WTC11 (cell line): ENCODE measurements around the gene PNPO. TPM values are rescaled to one million over a fixed set of nuclear protein-coding genes. Genes with fewer than 3 reads are reported as not detected.

Experiments used
- ATAC-seq: fragments of 200-7000 bp; cut with Tn5 transposase; 2 replicates; pipeline ENCODE4 v1.10.0; 2021; ENCODE audit warnings: mild to moderate bottlenecking, moderate library complexity
- Bru-seq: library from RNA; stranded (reverse); fragments of 400-500 nt; gene quantifications from one replicate; lab custom pipeline; 2021; lab: Mats Ljungman, UMichigan
- CTCF ChIA-PET: fragments of 300-600 bp; sonication (Branson Sonifier 250); formaldehyde crosslinking; loops from one replicate; lab custom pipeline; 2021; ENCODE audit warnings: antibody characterized with exemption; lab: Charles Lee
- POLR2A ChIA-PET: fragments of 350-600 bp; sonication (Branson Sonifier 250); formaldehyde crosslinking; loops from one replicate; lab custom pipeline; 2021; ENCODE audit warnings: antibody characterized with exemption; lab: Charles Lee
- DNase-seq: peaks from one replicate; pipeline ENCODE4 v3.0.0; 2021; ENCODE audit warnings: low spot score
- H3K27ac Mint-ChIP-seq: 2 replicates; pipeline ENCODE4 v1.8.0; 2021; ENCODE audit warnings: mixed read lengths
- H3K27me3 Mint-ChIP-seq: 2 replicates; pipeline ENCODE4 v1.8.0; 2021; ENCODE audit warnings: low read depth, mild to moderate bottlenecking, moderate library complexity, mixed read lengths
- H3K36me3 Mint-ChIP-seq: 2 replicates; pipeline ENCODE4 v1.8.0; 2021; ENCODE audit warnings: mixed read lengths
- H3K4me1 Mint-ChIP-seq: 2 replicates; pipeline ENCODE4 v1.8.0; 2022; ENCODE audit warnings: mixed read lengths
- H3K4me3 Mint-ChIP-seq: 2 replicates; pipeline ENCODE4 v1.8.0; 2021; ENCODE audit warnings: mild to moderate bottlenecking, moderate library complexity, mixed read lengths
- H3K9me3 Mint-ChIP-seq: 2 replicates; pipeline ENCODE4 v1.8.0; 2021; ENCODE audit warnings: mixed read lengths
- CBFB ChIP-seq: sonication (generic); formaldehyde crosslinking; IDR thresholded peaks from 2 replicates; pipeline ENCODE4 v1.8.1; 2022; ENCODE audit warnings: mild to moderate bottlenecking, low read depth, missing genetic modification reagents
- CREM ChIP-seq: sonication (generic); formaldehyde crosslinking; IDR thresholded peaks from 2 replicates; pipeline ENCODE4 v1.8.1; 2022; ENCODE audit warnings: mild to moderate bottlenecking, missing genetic modification reagents, moderate library complexity
- ESRRA ChIP-seq: sonication (generic); formaldehyde crosslinking; IDR thresholded peaks from 2 replicates; pipeline ENCODE4 v1.8.1; 2022; ENCODE audit warnings: mild to moderate bottlenecking, missing genetic modification reagents, borderline replicate concordance
- ETV6 ChIP-seq: sonication (generic); formaldehyde crosslinking; IDR thresholded peaks from 2 replicates; pipeline ENCODE4 v1.8.1; 2022; ENCODE audit warnings: mild to moderate bottlenecking, missing genetic modification reagents
- FOXK1 ChIP-seq: sonication (generic); formaldehyde crosslinking; IDR thresholded peaks from 2 replicates; pipeline ENCODE4 v1.8.0; 2022; ENCODE audit warnings: mild to moderate bottlenecking, moderate library complexity, missing genetic modification reagents
- FOXP1 ChIP-seq: sonication (generic); formaldehyde crosslinking; IDR thresholded peaks from 2 replicates; pipeline ENCODE4 v1.8.0; 2022; ENCODE audit warnings: missing genetic modification reagents, mild to moderate bottlenecking, moderate library complexity, borderline replicate concordance
- GABPB1 ChIP-seq: sonication (generic); formaldehyde crosslinking; IDR thresholded peaks from 2 replicates; pipeline ENCODE4 v1.8.1; 2023; ENCODE audit warnings: mild to moderate bottlenecking, missing genetic modification reagents
- NFATC4 ChIP-seq: fragments of 250-450 bp; sonication (Bioruptor Pico); IDR thresholded peaks from 2 replicates; pipeline ENCODE4 v1.9.0; 2021; ENCODE audit warnings: mild to moderate bottlenecking
- NFYB ChIP-seq: sonication (generic); formaldehyde crosslinking; conservative IDR thresholded peaks from 2 replicates; pipeline ENCODE4 v1.8.0; 2022; ENCODE audit warnings: low read depth, missing genetic modification reagents
- RORB ChIP-seq: fragments of 250-450 bp; sonication (Bioruptor Pico); IDR thresholded peaks from 2 replicates; pipeline ENCODE4 v1.9.0; 2021; ENCODE audit warnings: mild to moderate bottlenecking
- SP1 ChIP-seq: sonication (generic); formaldehyde crosslinking; conservative IDR thresholded peaks from 2 replicates; pipeline ENCODE4 v1.8.1; 2022; ENCODE audit warnings: missing genetic modification reagents
- TP53 ChIP-seq: sonication (generic); formaldehyde crosslinking; IDR thresholded peaks from 2 replicates; pipeline ENCODE4 v1.8.1; 2023; ENCODE audit warnings: mild to moderate bottlenecking, missing genetic modification reagents
- ZNF232 ChIP-seq: sonication (generic); formaldehyde crosslinking; IDR thresholded peaks from 2 replicates; pipeline ENCODE4 v1.8.0; 2022; ENCODE audit warnings: mild to moderate bottlenecking, missing genetic modification reagents
- ZNF317 ChIP-seq: sonication (generic); formaldehyde crosslinking; IDR thresholded peaks from 2 replicates; pipeline ENCODE4 v1.8.1; 2023; ENCODE audit warnings: low read depth, mild to moderate bottlenecking, moderate library complexity, missing genetic modification reagents, borderline replicate concordance
- long read RNA-seq, 3 experiments: library from RNA in 1 of 3; library from capped mRNA in 1 of 3; library from polyadenylated mRNA in 1 of 3; unstranded in 2 of 3; stranded (forward) in 1 of 3; transcript quantifications; one replicate each; pipeline ENCODE4 v2.0.0, GENCODE V29; 2021
- total RNA-seq: library from RNA; stranded (reverse); gene quantifications from 3 replicates; pipeline ENCODE4 v1.2.3, GENCODE V29; 2021
- TF ChIP-seq, protein P1 (sequence below): sonication (generic); formaldehyde crosslinking; IDR thresholded peaks from 2 replicates; pipeline ENCODE4 v1.8.1; 2022; ENCODE audit warnings: low read depth, mild to moderate bottlenecking, moderate library complexity, missing genetic modification reagents, borderline replicate concordance
- TF ChIP-seq, protein P2 (sequence below): sonication (generic); formaldehyde crosslinking; IDR thresholded peaks from 2 replicates; pipeline ENCODE4 v1.8.1; 2022; ENCODE audit warnings: mild to moderate bottlenecking, moderate library complexity, missing genetic modification reagents
- TF ChIP-seq, protein P3 (sequence below): sonication (generic); formaldehyde crosslinking; IDR thresholded peaks from 2 replicates; pipeline ENCODE4 v1.8.0; 2022; ENCODE audit warnings: mild to moderate bottlenecking, missing genetic modification reagents
- TF ChIP-seq, protein P4 (sequence below): fragments of 250-450 bp; sonication (Bioruptor Pico); IDR thresholded peaks from 2 replicates; pipeline ENCODE4 v1.8.0; 2021; ENCODE audit warnings: mild to moderate bottlenecking
- TF ChIP-seq, protein P5 (sequence below): sonication (generic); formaldehyde crosslinking; IDR thresholded peaks from 2 replicates; pipeline ENCODE4 v1.8.0; 2022; ENCODE audit warnings: mild to moderate bottlenecking, missing genetic modification reagents
- TF ChIP-seq, protein P6 (sequence below): sonication (generic); formaldehyde crosslinking; IDR thresholded peaks from 2 replicates; pipeline ENCODE4 v1.8.0; 2022; ENCODE audit warnings: mild to moderate bottlenecking, missing genetic modification reagents
- TF ChIP-seq, protein P7 (sequence below): sonication (generic); formaldehyde crosslinking; IDR thresholded peaks from 2 replicates; pipeline ENCODE4 v1.8.1; 2023; ENCODE audit warnings: mild to moderate bottlenecking, missing genetic modification reagents, moderate library complexity

Gene PNPO
- total RNA-seq, result 12.2 to 17.8 TPM (median 17.2 TPM) in 3 replicates
- Bru-seq, nascent RNA, result percentile 71 among the genes with signal in this experiment
- long read RNA-seq, experiment 1, transcript PNPO-217 (7 exons, 3,465 nt), result major isoform, 57 of 73 reads
- long read RNA-seq, experiment 1, partial matches to known transcripts, result 4 of 73 reads
- long read RNA-seq, experiment 1, other reads (novel, unspliced or antisense), result 2 of 73 reads
- long read RNA-seq, experiment 2, transcript PNPO-217 (7 exons, 3,465 nt), result major isoform, 5 of 8 reads
- long read RNA-seq, experiment 2, partial matches to known transcripts, result 1 of 8 reads
- long read RNA-seq, experiment 2, other reads (novel, unspliced or antisense), result 0 of 8 reads
- long read RNA-seq, experiment 3, partial matches to known transcripts, result 0 of 1 reads
- long read RNA-seq, experiment 3, other reads (novel, unspliced or antisense), result 0 of 1 reads

DNA sequence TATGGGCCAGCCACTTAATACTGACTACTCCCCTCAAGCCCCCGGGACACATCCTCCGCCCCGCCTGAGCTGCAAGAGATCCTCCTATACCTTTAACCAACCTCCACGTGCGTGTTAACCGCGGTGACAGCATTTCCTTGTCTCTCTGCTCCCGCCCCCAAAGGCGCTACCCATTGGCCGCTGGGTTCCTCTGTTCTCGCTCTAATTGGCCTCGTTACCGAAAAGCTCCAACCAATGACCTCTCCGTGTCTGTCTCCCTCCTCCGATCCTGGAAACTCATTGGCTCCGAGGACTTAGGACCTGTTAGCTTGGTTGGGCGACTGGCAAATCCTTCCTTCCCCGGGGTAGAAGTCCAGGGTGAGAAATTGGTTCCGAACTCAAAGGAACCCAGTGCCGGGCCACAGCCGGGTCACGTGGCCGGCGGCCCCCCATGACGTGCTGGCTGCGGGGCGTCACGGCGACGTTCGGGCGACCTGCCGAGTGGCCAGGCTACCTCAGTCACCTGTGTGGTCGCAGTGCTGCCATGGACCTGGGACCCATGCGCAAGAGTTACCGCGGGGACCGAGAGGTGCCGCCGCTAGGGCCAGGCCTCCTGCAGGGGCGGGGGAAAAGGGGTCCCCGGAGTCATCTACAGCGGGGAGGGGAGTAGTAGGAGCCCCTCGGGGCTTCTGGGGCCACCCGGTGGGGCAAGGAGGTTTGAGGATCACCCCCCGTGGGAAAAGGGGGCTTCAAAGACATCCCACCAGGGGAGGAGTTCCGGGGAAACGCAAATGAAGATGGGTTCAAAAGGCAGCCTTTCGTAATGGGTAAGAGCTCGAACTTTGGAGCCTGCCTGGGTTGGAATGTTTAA is at the start of gene PNPO:
Gene PNPO, plus strand, starts transcription at position 326 of the 850 bp plus-strand sequence. Its CDS starts 105 bp downstream, at position 431.
- Mint-ChIP-seq H3K9me3 (peaks cover 5% of the 10 kb centered on the region), H3K27me3 (peaks cover 30% of the 10 kb centered on the region), H3K36me3 (peaks cover 10% of the 10 kb centered on the region), H3K4me1 (peaks cover 14% of the 10 kb centered on the region), H3K27ac (no peak within 1 kb of the TSS), H3K4me3 (peak within 1 kb of the TSS; percentile 80)
- ATAC-seq (peak; percentile 99), DNase-seq (peak; percentile 90)
- TF ChIP-seq, protein P1, sequence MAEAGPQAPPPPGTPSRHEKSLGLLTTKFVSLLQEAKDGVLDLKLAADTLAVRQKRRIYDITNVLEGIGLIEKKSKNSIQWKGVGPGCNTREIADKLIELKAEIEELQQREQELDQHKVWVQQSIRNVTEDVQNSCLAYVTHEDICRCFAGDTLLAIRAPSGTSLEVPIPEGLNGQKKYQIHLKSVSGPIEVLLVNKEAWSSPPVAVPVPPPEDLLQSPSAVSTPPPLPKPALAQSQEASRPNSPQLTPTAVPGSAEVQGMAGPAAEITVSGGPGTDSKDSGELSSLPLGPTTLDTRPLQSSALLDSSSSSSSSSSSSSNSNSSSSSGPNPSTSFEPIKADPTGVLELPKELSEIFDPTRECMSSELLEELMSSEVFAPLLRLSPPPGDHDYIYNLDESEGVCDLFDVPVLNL, result no peak
- TF ChIP-seq RORB (no peak), ETV6 (CRISPR knock-in tag) (peak; percentile 64; the same call in 1 of the 2 replicates), ZNF232 (peak; percentile 76), ESRRA (CRISPR knock-in tag) (0 out of 2 replicates have a peak, but pooled peaks have one; percentile 31), FOXK1 (CRISPR knock-in tag) (no peak), GABPB1 (CRISPR knock-in tag) (peak; percentile 58), CBFB (CRISPR knock-in tag) (no peak), ZNF317 (CRISPR knock-in tag) (peak; percentile 34; the same call in 1 of the 2 replicates), TP53 (CRISPR knock-in tag) (no peak), NFATC4 (CRISPR knock-in tag) (no peak), CREM (CRISPR knock-in tag) (0 out of 2 replicates have a peak, but pooled peaks have one; percentile 60), SP1 (CRISPR knock-in tag) (peak; percentile 36; the same call in 1 of the 2 replicates), NFYB (CRISPR knock-in tag) (peak; percentile 92), FOXP1 (CRISPR knock-in tag) (no peak)
- TF ChIP-seq, protein P2, sequence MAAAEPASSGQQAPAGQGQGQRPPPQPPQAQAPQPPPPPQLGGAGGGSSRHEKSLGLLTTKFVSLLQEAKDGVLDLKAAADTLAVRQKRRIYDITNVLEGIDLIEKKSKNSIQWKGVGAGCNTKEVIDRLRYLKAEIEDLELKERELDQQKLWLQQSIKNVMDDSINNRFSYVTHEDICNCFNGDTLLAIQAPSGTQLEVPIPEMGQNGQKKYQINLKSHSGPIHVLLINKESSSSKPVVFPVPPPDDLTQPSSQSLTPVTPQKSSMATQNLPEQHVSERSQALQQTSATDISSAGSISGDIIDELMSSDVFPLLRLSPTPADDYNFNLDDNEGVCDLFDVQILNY (CRISPR knock-in tag), result peak; percentile 67; the same call in 1 of the 2 replicates
- TF ChIP-seq, protein P3, sequence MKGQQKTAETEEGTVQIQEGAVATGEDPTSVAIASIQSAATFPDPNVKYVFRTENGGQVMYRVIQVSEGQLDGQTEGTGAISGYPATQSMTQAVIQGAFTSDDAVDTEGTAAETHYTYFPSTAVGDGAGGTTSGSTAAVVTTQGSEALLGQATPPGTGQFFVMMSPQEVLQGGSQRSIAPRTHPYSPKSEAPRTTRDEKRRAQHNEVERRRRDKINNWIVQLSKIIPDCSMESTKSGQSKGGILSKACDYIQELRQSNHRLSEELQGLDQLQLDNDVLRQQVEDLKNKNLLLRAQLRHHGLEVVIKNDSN (CRISPR knock-in tag), result peak; percentile 79
- TF ChIP-seq, protein P4, sequence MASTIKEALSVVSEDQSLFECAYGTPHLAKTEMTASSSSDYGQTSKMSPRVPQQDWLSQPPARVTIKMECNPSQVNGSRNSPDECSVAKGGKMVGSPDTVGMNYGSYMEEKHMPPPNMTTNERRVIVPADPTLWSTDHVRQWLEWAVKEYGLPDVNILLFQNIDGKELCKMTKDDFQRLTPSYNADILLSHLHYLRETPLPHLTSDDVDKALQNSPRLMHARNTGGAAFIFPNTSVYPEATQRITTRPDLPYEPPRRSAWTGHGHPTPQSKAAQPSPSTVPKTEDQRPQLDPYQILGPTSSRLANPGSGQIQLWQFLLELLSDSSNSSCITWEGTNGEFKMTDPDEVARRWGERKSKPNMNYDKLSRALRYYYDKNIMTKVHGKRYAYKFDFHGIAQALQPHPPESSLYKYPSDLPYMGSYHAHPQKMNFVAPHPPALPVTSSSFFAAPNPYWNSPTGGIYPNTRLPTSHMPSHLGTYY, result no peak
- TF ChIP-seq, protein P5, sequence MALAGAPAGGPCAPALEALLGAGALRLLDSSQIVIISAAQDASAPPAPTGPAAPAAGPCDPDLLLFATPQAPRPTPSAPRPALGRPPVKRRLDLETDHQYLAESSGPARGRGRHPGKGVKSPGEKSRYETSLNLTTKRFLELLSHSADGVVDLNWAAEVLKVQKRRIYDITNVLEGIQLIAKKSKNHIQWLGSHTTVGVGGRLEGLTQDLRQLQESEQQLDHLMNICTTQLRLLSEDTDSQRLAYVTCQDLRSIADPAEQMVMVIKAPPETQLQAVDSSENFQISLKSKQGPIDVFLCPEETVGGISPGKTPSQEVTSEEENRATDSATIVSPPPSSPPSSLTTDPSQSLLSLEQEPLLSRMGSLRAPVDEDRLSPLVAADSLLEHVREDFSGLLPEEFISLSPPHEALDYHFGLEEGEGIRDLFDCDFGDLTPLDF, result 0 out of 2 replicates have a peak, but pooled peaks have one; percentile 43
- TF ChIP-seq, protein P6, sequence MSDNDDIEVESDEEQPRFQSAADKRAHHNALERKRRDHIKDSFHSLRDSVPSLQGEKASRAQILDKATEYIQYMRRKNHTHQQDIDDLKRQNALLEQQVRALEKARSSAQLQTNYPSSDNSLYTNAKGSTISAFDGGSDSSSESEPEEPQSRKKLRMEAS, result peak; percentile 95
- TF ChIP-seq, protein P7, sequence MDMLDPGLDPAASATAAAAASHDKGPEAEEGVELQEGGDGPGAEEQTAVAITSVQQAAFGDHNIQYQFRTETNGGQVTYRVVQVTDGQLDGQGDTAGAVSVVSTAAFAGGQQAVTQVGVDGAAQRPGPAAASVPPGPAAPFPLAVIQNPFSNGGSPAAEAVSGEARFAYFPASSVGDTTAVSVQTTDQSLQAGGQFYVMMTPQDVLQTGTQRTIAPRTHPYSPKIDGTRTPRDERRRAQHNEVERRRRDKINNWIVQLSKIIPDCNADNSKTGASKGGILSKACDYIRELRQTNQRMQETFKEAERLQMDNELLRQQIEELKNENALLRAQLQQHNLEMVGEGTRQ (CRISPR knock-in tag), result peak; percentile 89
- ChIA-PET POLR2A (interaction anchor here (0.6 to 1.2 kb wide), 5 partner anchors 13 to 115 kb away, joined by 3 to 8 read pairs (median 3); partner anchors contain the start of genes CDK5RAP3 and PRR15L), CTCF (interaction anchor here (0.7 to 4.0 kb wide), 25 partner anchors 9 to 110 kb away, joined by 3 to 42 read pairs (median 7); partner anchors contain the start of genes CDK5RAP3, LRRC46, MRPL10 and PRR15L)
